ENCODE measurements around the gene DENND6B. TPM values are rescaled to one million over a fixed set of nuclear protein-coding genes. Genes with fewer than 3 reads are reported as not detected.

The DENND6B gene
- total RNA-seq, 4 donors from 2014 or later: 2.9 to 15.5 (median 8.0) TPM

- Histone ChIP-seq H3K4me3 (no peak overlapping the region), H3K4me1 (no peaks in the 10 kb centered on the region), H3K27me3 (no peaks in the 10 kb centered on the region), H3K9me3 (no peaks in the 10 kb centered on the region), H3K27ac (no peak overlapping the region), H3K36me3 (no peaks in the 10 kb centered on the region)
- TF ChIP-seq POLR2A (IDR thresholded peaks at IDR 0.05): no peak
- TF ChIP-seq CTCF (IDR thresholded peaks at IDR 0.05): no peak
- no peak for DNase-seq
- intact Hi-C loops (cut with DNase I; ENCODE audit: low total_unique reads): no loop called here
Observed at GRCh38 chr22:50320671-50321325, 6.0 kb downstream of the DENND6B start.

GRCh38 chr22:50320116-50320515 is 6.7 kb downstream of the DENND6B start:
- Histone ChIP-seq H3K27ac (no peak overlapping the region), H3K27me3 (no peaks in the 10 kb centered on the region), H3K4me3 (no peak overlapping the region), H3K36me3 (no peaks in the 10 kb centered on the region), H3K4me1 (no peaks in the 10 kb centered on the region), H3K9me3 (no peaks in the 10 kb centered on the region)
- TF ChIP-seq CTCF (IDR thresholded peaks at IDR 0.05) (no peak), POLR2A (IDR thresholded peaks at IDR 0.05) (no peak)
- intact Hi-C loops (cut with DNase I; ENCODE audit: low total_unique reads): no loop called here
- no peak for DNase-seq

GRCh38 chr22:50319503-50319951 is 7.3 kb downstream of the DENND6B start:
- intact Hi-C loops (cut with DNase I; ENCODE audit: low total_unique reads): no loop called here
- Histone ChIP-seq H3K36me3 (no peaks in the 10 kb centered on the region), H3K9me3 (no peaks in the 10 kb centered on the region), H3K27ac (no peak overlapping the region), H3K27me3 (no peaks in the 10 kb centered on the region), H3K4me1 (no peaks in the 10 kb centered on the region), H3K4me3 (no peak overlapping the region)
- no peak for DNase-seq
- no peak for TF ChIP-seq POLR2A (IDR thresholded peaks at IDR 0.05)
- TF ChIP-seq CTCF (IDR thresholded peaks at IDR 0.05): no peak

- Histone ChIP-seq H3K9me3 (no peaks in the 10 kb centered on the region), H3K36me3 (no peaks in the 10 kb centered on the region), H3K27ac (no peak overlapping the region), H3K4me1 (no peaks in the 10 kb centered on the region), H3K4me3 (no peak overlapping the region), H3K27me3 (no peaks in the 10 kb centered on the region)
- TF ChIP-seq CTCF (IDR thresholded peaks at IDR 0.05): no peak
- TF ChIP-seq POLR2A (IDR thresholded peaks at IDR 0.05): no peak
- intact Hi-C loops (cut with DNase I; ENCODE audit: low total_unique reads): no loop called here
- DNase-seq: no peak
Observed at GRCh38 chr22:50318698-50319411, 8.0 kb downstream of the DENND6B start.

- intact Hi-C loops (cut with DNase I; ENCODE audit: low total_unique reads): no loop called here
- H3K4me1 ChIP-seq: no peaks in the 10 kb centered on the region
Observed at GRCh38 chr22:50318356-50318697, 8.5 kb downstream of the DENND6B start.

More at GRCh38 chr22:50318356-50318697, 8.5 kb downstream of the DENND6B start:
- Histone ChIP-seq H3K4me3 (no peak overlapping the region), H3K27ac (no peak overlapping the region), H3K36me3 (no peaks in the 10 kb centered on the region), H3K27me3 (no peaks in the 10 kb centered on the region), H3K9me3 (no peaks in the 10 kb centered on the region)
- no peak for DNase-seq
- TF ChIP-seq CTCF (IDR thresholded peaks at IDR 0.05) (no peak), POLR2A (IDR thresholded peaks at IDR 0.05) (no peak)
